GM19468 (cell line): ENCODE data around the gene KATNAL1.
"Not testable (repeated sequence)": the region's sequence is repeated elsewhere in the genome, so short reads cannot be mapped to it uniquely, and the experiment has no call there.

Experiments used
- ATAC-seq: cut with Tn5 transposase; IDR thresholded peaks from one replicate; pipeline ENCODE4 v1.9.1; 2021; ENCODE audit warnings: mild to moderate bottlenecking, moderate library complexity, moderate number of reproducible peaks; ENCODE audit not compliant: unreplicated experiment; ENCODE audit errors: extremely low read depth

The KATNAL1 gene

DNA sequence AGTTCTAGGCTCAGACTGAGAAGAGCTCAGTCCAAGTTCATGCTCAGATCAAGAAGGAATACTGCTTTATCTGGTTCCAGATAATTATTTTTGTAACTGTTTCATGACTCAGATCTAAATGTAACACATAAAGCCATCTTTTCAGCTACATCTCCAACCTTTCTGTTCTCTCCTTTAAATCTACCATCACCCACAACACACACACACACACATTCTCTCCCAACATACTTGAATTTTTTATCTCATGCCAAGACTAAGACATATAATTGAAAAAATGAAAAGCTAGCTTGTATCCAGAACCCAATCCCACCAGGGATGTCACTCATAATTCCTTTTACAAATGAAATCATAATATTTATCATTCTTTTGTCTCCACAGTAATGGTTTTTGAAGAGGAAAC lies 7.6 kb downstream of the KATNAL1 start:
- no peak for ATAC-seq

DNA sequence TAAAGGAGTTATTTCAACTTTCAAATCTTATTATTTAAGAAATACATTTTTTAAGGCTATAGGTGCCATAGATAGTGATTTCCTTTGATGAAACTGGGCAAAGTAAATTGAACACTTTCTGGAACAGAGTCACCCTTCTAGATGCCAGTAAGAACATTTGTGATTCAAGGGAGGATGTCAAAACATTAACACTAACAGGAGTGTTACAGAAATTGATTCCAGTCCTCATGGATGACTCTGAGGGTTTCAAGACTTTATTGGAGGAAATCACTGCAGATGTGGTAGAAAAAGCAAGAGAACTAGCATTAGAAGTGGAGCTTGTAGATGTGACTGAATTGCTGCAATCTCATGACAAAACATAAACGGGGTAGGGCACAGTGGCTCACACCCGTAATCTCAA lies 12.2 kb downstream of the KATNAL1 start:
- ATAC-seq: no peak

DNA sequence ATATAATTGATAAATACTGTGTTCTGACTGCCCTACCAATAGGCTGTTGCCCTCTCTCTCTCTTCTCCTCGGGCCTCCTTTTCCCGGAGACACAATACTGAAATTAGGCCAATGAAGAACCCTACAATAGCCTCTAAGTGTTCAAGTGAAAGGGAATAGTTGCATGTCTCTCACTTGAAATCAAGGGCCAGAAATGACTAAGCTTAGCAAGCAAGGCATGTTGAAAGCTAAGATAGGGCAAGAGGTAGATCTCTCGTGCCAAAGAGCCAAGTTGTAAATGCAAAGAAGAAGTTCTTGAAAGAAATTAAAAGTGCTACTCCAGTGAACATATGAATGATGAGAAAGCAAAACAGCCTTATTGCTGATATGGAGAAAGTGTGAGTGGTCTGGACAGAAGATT lies 13.3 kb downstream of the KATNAL1 start:
- no peak for ATAC-seq

DNA sequence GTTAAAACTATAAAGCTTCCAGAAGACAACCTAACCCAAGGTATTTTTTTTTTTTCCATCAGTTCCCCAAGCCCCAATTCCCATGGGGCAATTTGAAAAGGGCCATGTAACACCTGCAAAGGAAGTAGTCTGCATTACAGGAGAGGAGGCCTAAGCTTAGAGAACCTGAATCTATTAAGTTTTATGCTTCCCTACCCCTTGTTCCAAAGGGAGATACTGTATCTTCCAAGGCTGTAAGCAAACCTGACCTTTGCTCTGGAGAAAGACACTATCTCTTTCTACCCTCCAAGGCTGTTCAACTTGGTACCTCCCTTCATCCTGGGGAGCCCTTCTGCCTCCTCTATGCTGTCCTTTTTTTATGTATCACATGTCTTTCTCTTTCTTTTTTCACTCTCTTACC lies 15.0 kb downstream of the KATNAL1 start:
- ATAC-seq: no peak

DNA sequence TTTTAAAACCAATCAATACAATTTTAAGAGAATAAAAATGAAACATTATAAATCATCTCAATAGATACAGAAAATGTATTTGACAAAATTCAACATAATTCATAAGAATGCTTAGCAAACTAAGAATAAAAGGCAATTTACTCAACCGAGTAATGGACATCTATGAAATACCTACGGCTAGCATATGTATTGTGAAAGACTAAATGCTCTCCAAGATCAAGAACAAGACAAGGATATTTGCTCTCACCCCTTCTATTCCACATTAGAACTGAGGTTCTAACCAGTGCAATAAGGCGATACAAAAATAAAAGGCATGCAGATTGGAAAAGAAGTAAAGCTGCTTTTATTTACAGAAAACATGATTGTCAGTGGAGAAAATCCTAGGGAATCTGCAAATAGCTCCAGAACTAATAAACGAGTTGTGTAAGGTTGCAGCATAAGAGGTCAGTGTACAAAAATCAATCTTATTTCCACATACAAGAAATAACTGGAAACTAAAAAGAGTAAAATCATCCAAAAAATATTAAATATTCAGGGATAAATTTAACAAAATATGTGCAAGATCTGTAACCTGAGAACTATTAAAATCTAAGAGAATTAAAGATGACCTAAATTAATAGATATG lies 16.4 kb downstream of the KATNAL1 start:
- ATAC-seq: no peak

DNA sequence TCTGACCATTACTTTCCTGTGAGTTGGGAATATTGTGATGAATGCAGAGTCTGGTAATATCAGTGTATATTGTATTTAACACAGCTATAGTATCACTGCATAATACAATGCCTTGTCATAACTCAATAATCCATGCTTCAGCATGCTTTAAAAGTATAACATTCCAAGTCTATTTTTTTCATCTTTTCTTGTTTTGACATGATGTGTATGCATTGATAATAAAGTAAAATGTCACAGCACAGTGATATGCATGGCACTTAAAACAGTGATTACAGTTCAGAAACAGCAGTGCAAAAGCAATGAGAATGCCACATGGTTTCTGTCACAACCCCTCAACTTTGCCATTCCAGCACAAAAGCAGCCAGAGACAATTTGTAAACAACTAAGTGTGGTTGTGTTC lies 17.8 kb downstream of the KATNAL1 start:
- ATAC-seq: no peak

DNA sequence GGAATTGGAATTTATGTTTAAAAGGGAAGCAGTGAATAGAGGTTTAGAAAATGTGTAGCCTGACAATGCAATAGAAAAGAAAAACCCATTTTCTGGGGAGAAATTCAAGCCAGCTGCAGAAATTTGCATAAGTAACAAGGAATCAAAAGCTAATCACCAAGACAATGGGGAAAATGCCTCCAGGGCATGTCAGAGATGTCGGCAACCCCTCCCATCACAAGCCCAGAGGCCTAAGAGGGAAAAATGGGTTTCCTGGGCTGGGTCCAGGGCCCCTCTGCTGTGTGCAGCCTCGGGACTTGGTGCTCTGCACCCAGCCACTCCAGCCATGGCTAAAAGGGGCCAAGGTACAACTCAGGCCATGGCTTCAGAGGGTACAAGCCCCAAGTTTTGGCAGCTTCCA lies 21.3 kb downstream of the KATNAL1 start:
- not testable (repeated sequence) for ATAC-seq

DNA sequence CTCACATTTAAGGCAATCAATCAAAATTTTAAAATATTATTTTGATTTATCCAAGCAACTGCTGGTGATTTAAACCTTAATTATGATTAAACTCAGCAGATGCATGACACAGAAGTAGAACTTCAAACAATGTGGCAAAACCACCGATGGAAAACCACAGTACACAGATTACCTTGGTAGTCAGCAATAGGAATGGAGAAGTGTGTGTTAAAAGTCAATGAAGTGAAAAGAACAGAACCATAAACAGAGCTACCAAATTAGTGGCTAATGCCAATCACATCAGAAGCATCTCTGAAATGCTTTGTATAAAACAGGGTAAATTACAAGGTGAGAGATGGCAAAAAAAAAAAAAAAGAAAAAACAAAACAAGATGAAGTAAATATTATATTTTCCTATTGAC lies 31.2 kb downstream of the KATNAL1 start:
- ATAC-seq: no peak

DNA sequence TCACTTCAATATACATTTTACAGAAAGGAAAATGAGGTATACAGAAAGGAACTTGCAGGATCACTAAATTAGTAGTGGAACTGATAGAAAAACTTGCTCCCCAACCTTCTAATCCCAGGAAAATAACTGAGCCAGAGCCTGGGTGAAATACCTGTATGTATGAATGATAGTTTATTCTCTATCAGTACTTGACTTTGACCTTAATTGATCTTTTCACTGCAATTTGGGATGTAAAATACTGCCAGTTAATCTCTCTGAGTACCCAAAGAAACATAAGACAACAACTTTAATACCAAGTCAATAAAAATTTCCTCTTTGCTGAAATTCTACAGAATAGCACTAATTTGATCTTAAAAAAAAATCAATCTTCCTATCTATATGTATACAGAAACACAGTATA lies 33.3 kb downstream of the KATNAL1 start:
- no peak for ATAC-seq

DNA sequence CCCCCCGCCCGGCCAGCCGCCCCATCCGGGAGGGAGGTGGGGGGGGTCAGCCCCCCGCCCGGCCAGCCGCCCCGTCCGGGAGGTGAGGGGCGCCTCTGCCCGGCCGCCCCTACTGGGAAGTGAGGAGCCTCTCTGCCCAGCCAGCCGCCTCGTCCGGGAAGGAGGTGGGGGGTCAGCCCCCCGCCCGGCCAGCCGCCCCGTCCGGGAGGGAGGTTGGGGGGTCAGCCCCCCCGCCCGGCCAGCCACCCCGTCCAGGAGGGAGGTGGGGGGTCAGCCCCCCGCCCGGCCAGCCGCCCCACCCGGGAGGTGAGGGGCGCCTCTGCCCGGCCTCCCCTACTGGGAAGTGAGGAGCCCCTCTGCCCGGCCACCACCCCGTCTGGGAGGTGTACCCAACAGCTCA lies 37.3 kb downstream of the KATNAL1 start:
- not testable (repeated sequence) for ATAC-seq

DNA sequence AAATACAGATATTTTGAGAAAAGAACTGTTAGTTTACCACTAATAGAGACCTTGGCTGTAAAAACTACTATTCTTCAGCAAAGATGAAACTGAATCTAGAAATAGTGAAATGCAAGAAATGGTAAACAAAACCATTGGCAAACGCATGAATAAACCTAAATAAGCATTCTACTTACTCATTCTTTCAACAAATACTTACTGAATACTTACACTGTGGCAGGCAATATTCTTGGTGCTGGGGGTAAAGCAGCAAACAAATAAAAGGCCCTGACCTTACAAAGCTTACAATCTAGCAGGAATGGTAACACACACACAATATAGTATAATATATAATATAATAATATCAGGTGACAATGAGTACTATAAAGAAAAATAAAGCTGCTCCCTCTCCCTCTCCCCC lies 38.7 kb downstream of the KATNAL1 start:
- no peak for ATAC-seq

DNA sequence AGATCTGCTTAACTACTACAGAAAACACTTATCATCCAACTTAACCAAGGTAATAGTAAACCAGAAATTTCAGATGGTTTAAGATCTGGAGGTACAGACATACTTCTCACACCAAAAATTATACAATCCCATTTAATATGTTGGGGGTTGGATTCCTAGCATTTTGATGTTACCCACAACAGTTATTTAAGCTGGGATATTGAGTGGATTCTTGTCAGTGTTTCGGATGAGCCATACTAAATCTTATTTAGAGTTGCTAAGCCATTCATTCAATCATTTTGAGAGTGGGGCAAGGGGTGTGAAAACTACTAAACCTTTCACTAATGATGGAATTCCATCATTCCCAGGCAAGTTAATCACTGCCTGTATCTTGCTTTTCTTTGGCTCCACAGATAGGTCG lies 40.6 kb downstream of the KATNAL1 start:
- no peak for ATAC-seq

DNA sequence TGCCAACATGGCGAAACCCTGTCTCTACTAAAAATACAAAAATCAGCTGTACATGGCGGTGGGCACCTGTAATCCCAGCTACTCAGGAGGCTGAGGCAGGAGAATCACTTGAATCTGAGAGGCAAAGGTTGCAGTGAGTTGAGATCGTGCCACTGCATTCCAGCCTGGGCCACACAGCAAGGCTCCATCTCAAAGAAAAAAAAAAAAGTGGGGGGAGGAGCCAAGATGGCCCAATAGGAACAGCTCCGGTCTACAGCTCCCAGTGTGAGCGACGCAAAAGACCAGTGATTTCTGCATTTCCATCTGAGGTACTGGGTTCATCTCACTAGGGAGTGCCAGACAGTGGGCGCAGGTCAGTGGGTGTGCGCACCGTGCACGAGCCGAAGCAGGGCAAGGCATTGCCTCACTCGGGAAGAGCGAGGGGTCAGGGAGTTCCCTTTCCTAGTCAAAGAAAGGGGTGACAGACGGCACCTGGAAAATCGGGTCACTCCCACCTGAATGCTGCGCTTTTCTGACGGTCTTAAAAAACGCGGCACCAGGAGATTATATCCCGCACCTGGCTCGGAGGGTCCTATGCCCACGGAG lies 48.1 kb downstream of the KATNAL1 start:
- not testable (repeated sequence) for ATAC-seq

DNA sequence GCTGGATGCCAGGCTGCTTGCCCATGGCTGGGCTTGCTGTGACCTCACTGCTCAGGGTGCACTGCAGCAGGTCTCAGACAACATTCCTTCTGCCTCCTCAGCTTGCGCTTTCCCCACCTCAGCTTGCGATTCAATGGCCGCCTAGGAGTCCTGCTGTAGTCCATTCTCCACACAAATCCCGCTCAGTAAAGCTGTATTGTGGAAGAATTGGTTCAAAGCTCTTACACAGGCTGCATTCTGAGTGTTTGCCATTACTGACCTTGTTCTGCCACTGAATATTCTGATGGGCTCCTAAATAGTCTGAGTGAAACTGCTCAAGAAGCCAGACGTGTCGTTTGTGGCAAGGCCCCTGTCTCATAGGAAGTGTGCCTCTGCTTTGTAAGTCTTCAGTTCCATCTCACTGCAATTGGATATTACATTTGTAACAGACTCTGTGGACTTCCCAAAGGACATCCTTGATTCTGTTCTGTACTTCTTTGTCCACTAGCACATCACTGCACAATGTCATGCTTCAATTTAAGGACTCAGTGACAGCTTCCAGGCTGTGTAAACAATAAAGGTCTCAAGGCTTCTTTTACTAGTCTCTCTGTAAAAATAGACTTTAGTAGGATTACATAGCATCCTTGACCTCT lies 49.8 kb downstream of the KATNAL1 start:
- ATAC-seq: no peak

DNA sequence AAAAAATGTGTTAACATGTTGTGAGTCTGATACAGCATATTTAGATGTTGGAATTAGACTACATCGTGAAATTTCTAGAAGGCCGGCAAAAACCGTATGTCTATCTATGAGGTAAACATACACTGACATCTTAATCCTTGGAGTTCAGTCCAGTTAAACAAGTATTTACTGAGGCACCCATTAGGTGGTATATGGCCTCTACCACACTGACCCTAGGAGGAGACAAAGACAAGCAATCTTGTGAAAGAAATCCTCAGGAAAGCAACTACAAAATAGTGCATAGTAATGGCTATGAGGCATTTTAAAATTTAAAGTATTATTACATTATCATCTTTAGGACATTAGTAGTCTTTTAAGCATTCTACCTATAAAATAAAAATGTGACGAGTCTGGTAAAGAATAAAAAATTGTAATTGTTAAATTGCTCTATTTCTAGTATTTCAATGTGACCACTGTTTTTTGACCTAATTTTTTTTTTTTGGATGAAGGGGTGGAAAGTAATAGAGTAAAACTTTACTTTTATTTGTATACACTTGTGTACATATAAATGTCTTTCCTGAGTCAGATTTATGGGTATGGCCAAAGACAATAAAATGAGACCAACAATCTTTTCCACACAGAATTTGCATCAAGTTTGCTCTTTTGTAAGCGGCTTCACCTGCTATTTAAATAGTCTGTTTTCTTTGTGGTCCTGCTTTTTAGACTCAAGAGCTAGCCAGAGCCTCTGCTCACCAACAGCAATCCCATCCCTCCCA lies 50.5 kb downstream of the KATNAL1 start:
- ATAC-seq: no peak

DNA sequence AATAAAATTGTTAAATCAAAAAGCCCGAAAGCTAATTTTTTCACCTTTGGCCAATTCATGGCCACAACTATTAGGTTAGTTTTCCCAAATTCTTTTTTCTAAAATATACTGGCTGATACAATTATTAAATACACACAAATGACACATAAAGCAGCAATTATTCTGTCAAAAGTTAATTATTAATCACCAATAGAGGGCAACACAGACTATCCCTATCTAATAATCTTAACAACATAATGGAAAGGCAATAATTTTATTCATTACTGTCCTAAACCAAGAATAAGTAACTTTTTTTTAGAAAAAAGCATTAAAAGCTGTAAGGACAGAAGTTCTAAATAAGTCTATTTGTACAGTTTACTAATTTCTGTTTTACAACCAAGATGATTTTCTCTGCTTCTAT lies 51.7 kb downstream of the KATNAL1 start:
- no peak for ATAC-seq

DNA sequence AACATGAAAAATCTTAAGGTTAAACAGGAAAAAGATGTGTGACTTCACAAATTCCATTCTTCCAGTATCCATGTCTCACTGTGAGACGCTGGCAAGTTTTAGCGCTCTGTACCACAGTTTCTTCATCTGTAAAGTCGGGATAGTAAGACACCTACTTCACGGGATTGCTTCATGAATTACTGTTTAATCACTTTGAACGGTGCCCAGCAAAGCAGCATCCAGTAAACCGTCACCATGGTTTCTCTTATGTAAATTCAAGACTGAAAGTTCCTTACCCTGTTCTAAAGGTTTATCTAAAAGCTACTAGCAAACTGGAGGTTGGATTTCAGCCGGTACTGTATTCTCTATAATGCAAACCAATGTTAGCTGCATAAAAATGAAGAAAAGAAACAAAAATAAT lies 53.5 kb downstream of the KATNAL1 start:
- no peak for ATAC-seq

DNA sequence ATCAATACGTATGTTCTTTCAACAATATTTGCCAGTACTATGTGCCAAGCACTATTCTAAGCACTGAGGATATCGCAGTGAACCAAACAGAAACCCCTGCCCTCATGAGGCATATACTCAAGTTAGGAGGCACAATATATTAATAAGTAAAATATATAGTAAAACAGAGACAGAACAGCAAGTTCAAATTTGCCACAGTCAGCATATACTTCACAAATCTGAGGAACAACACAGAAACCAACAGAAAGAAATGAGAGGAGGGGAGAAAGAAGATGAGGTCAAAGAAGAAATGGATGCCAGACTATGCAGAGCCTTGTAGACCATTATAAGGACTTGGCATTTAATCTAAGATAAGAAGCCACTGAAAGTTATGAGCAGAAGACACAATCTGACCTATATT lies 59.9 kb downstream of the KATNAL1 start:
- no peak for ATAC-seq

DNA sequence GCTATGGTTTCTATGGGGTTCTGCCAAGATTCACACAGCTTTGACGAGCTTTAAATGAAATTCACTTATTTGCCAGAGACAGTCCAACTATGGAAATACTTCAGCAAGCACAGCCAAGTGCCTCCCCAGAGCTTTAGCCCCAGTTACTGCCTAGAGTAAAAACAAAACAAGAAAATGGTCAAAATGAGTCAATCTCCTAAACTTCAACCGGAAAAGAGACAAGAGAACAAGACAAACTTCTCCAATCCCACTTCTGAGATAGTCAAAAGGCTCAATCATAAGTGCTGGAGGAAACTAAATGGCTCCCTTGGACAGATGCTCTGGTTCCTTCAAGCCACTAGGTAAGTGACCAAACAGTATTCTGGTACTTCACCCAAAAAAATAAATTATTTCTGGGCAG lies 65.8 kb downstream of the KATNAL1 start:
- ATAC-seq: no peak

DNA sequence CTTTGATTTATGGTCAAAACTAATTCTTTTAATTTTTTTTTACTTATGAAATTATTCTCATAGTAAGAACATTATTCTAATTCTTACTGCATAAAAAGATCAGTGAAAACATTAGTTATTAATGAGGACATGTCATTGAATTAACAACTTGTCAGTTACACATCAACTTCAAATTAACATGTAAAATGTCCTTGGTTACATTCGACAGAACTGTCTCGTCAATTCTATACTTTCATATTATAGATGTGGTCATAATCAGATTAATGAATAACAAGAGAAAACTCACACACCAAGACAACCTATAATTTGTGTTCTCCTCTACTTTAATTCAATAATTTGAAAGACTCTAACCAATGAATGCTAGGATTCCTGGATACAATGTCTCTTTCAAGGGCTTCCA lies 66.7 kb downstream of the KATNAL1 start:
- ATAC-seq: no peak

DNA sequence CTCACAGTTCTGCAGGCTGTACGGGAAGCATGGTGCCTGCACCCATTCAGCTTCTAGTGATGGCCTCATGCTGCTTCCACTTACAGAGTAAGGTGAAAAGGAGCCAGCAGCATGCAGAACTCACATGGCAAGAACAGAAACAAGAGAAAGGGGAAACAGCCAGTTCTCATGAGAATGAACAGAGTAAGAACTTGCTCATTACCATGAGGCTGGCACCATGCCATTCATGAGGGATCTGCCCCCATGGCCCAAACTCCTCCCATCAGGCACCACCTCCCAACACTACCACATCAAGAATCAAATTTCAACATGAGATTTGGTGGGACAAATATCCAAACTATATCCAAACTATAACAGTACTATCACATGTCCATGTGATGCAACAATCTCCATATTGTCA lies 72.1 kb downstream of the KATNAL1 start:
- ATAC-seq: no peak
